ENCODE data around the gene RAB9A. TPM values are rescaled to one million over a fixed set of nuclear protein-coding genes. Genes with fewer than 3 reads are reported as not detected.

RAB9A gene
- total RNA-seq, 4 donors from 2014 or later, result 20.2 to 31.8 (median 29.8) TPM

DNA sequence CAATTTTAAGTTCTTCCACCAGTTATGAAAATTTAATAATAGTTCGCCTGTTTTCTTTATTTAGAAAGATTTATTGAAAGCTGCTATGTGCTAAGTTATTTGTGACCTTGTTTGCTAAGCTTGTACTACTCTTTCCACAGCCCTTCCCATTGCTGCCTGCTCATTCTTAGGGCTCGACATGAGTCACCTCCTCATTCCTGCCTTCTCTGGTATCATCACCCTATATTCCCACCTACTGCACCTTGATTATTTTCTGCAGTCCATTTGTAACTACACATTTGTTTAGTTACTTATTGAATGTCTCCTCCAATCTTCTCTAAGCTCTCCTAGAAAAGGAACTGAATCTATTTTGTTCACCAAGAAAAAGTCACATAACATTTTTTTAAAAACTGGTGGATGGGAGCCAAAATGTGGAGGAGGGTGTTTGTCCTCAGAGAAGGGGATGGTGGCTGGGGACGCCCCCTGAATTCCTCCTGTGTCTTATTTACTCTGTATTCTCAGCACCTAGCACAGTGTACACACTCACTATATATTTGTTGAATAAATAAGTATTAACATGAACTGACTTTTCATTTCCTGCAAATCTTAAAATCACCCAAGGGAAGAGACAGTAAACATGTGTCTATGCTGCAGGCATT lies 3.7 kb upstream of the RAB9A start:
- ATAC-seq (ENCODE audit: low FRiP score), result no peak
- DNase-seq (ENCODE audit: low spot score), result no peak
- TF ChIP-seq, protein P1, sequence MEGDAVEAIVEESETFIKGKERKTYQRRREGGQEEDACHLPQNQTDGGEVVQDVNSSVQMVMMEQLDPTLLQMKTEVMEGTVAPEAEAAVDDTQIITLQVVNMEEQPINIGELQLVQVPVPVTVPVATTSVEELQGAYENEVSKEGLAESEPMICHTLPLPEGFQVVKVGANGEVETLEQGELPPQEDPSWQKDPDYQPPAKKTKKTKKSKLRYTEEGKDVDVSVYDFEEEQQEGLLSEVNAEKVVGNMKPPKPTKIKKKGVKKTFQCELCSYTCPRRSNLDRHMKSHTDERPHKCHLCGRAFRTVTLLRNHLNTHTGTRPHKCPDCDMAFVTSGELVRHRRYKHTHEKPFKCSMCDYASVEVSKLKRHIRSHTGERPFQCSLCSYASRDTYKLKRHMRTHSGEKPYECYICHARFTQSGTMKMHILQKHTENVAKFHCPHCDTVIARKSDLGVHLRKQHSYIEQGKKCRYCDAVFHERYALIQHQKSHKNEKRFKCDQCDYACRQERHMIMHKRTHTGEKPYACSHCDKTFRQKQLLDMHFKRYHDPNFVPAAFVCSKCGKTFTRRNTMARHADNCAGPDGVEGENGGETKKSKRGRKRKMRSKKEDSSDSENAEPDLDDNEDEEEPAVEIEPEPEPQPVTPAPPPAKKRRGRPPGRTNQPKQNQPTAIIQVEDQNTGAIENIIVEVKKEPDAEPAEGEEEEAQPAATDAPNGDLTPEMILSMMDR (IDR thresholded peaks at IDR 0.05), result no peak

DNA sequence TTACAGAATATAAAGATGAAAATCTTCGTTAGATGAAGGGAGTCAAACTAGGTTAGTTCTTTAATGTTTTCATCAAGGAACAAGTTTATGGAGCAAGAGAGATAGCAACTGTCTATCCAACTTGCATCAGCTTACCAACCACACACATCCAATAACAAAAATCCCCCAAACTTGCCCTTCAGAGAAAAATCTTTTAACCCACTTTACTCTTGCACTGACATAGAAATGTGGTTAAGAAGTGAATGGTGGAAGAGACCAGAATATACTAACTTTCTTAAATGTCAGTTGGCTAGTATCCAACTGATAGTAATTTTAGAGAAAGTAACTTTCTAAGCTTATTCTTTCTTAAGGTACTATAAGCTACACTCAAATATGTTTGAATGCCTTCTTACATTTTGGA lies 1.7 kb upstream of the RAB9A start:
- DNase-seq (ENCODE audit: low spot score) (no peak), ATAC-seq (ENCODE audit: low FRiP score) (no peak)
- TF ChIP-seq, protein P1 (IDR thresholded peaks at IDR 0.05), result no peak

DNA sequence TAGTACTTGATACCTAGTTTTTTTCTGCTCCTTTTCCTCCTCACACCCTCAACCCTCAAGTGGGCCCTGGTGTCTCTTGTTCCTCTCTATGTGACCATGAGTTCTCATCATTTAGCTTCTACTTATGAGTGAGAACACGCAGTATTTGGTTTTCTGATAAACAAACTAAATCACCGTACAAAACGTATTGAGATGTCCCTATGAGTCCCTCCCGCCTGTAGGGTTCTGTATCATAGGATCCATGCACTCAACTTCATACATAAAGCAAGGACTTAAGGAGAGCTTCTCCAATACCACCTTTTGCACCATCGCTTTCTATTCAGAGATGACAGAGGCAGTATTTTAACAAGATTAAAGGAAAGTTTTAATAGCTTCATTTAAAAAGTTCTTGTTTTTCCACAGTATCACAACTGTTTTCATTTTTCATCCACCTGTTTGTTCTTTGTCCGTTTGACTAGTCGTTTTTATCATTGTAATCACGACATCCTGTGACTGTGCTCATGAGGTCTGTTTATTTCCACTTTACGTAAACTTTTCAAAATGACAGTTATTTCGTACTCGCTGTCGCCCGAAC lies 457 bp upstream of the RAB9A start:
- DNase-seq (ENCODE audit: low spot score) (no peak), ATAC-seq (ENCODE audit: low FRiP score) (no peak)
- TF ChIP-seq, protein P1 (IDR thresholded peaks at IDR 0.05), result no peak

DNA sequence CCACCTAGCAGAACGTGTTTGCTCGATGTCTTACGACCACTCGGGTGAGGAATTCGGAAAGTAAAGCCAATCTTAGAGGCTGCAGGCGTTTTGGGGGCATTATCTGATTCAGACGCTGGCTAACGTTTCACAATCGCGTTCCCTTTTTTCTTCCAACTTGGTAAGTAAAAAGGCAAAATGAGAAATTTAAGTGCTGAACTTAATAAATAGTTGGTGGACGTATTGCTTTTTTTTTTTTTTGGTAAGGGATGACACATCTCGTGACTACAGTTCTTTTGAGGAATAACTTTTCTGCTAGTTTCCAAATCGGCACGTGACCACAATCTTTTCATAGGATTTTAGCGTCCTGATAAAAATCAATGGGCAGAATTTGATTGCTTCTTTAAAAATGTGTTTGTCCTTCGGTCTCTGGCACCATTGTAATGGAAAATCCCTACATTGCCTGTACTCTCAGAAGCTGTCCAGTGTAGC lies 848 bp downstream of the RAB9A start:
- TF ChIP-seq, protein P1 (IDR thresholded peaks at IDR 0.05), result no peak
- ATAC-seq (ENCODE audit: low FRiP score) (no peak), DNase-seq (ENCODE audit: low spot score) (no peak)

DNA sequence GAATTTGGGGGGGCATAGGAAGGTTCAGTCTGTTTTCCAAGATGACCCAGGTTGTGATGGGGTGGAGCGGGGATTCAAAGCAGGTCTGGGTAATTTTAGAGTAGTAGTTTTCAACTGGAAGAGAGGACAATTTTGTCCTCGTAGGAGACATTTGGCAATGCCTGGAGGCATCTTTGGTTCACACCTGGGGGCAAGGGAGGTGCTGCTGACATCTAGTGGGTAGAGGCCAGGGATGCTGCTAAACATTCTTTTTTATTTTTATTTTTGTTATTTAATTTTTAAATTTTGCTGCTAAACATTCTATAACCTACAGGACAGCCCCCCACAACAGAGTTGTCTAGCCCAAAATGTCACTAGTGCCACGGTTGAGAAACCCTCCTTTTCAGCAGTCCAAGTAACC lies 1.9 kb downstream of the RAB9A start:
- DNase-seq (ENCODE audit: low spot score) (no peak), ATAC-seq (ENCODE audit: low FRiP score) (no peak)
- TF ChIP-seq, protein P1 (IDR thresholded peaks at IDR 0.05), result no peak

DNA sequence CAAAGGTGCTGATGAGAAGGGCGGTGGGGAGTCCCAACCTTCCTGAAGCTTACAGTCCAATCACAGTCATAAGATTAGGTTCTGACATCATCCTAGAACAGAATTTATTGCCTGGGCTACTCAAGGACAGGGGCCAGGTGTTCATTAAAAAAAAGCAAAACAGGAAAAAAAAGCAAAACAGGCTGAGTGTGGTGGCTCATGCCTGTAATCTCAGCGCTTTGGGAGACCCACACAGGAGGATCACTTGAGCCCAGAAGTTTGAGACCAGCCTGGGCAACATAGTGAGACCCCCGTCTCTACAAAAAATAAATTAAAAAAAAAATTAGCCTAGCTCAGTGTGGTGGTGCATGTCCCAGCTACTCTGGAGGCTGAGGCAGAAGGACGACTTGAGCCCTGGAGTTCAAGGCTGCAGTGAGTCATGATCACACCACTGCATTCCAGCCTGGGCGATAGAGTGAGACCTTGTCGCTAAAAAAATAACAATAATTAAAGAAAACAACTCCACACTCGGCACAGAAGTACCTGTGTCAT lies 3.0 kb downstream of the RAB9A start:
- no peak for DNase-seq (ENCODE audit: low spot score)
- TF ChIP-seq, protein P1 (IDR thresholded peaks at IDR 0.05), result no peak
- no peak for ATAC-seq (ENCODE audit: low FRiP score)

DNA sequence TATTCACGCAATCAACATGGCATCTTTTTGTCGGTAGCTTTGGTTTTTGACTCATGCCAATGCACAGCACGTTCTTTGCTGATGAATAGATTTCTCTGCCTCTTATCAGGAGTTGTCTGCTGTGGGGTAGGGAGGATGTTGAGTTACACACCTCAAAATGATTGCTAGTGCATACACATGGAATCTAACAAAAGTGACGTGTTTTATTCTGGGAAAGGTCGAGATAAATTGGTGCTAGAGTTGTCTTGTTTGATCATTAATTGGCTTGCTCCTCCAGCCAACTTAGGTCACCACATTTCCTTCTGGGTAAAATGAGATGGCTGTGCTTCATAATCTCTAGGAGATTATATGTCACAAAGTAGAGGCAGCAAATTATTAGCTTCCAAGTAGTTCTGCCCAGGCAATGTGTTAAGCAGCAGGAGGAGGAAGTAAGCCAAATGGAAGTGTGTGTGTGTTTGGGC lies 3.9 kb downstream of the RAB9A start:
- TF ChIP-seq, protein P1 (IDR thresholded peaks at IDR 0.05), result no peak
- ATAC-seq (ENCODE audit: low FRiP score) (no peak), DNase-seq (ENCODE audit: low spot score) (no peak)
